Measurements from ENCODE around the gene HIC2.
"Not testable (repeated sequence)": the region's sequence is repeated elsewhere in the genome, so short reads cannot be mapped to it uniquely, and the experiment has no call there.

HIC2 gene

DNA sequence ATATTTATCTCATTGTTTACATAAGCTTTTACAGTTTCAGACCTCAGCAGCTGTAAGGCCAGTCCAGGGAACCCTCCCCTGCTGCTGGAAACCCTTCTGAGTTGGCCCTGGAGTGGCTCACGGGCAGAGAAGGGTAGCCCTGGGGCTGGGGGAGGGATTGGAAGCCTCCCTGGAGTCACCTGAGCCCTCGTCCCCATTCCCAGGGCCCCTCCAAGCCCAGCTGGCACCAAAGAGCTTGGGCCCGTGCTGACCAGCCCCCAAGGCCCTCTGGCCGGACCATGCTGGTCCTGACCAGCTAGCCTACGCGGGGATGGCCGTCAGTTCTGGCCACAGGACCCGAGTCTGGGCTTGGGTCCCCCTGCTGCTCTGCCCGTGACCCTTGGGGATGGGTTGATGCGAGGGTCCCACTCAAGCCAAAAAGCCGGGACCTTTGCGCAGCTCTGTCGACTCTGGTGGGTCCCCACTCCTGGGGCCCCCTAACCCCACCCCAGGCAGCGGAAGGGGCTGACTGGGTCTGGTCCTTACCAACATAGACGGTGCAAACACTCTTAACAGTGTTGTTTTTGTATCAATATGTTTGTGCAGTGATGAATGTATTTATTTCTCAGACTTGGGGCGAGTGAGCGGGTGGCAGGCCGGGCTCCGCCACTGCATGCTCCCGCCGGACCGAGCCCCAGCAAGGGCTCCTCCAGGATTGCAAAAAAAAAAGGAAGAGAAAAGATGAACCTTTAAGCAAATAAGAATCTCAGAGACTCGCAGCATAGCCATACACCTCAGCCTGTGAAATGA lies 32.6 kb downstream of the HIC2 start:
- in situ Hi-C loops (cut with MboI; ENCODE audit: low sequenced_read_pairs) = no loop called here

DNA sequence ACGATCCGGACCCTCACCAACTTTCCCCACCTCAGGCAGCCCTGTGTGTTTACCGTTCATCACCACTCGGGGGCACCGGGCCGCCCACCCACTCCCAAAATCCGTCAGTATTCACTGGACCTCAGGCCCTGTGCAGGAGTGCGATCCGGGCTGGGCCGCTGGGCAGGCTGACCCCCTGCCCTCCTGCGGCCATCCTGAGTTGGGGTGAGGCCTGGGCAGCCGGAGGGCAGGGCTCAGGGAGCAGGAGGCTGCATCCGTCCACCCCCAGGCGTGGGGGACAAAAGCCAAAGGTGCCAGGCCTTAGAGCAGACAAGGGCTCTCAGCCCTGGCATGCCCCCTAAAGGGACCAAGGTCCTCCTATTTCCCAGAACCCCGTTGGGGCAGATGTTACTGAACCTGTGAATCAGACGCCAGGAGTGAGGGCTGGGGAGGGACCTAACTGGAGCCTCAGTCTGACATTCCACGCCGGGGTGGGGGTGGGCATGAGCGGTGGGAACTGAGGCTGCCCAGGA lies 33.2 kb downstream of the HIC2 start:
- in situ Hi-C loops (cut with MboI; ENCODE audit: low sequenced_read_pairs) = no loop called here

DNA sequence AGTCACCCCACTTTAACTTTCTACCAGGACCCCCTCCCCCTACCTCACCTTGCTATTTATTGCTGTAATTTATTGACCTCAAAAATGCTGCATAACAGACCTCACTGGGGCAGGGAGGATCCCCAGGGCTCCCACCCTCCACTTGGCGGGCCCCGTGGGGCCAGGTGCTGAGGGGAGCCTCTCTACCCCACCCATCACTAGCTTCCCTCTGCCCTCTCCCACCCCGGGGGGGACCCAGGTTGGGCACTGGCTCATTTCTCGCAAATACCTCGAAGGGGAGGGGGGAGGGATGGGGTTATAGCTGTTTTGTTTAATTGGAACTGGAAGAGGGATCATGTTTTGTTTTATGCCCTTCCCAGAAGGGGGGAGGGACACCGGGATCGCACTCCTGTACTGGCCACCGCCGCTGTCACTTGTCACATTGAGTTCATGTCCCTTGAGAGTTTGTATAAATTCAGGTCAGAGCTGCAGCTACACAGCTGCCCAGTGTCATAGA lies 33.7 kb downstream of the HIC2 start:
- in situ Hi-C loops (cut with MboI; ENCODE audit: low sequenced_read_pairs) = no loop called here

DNA sequence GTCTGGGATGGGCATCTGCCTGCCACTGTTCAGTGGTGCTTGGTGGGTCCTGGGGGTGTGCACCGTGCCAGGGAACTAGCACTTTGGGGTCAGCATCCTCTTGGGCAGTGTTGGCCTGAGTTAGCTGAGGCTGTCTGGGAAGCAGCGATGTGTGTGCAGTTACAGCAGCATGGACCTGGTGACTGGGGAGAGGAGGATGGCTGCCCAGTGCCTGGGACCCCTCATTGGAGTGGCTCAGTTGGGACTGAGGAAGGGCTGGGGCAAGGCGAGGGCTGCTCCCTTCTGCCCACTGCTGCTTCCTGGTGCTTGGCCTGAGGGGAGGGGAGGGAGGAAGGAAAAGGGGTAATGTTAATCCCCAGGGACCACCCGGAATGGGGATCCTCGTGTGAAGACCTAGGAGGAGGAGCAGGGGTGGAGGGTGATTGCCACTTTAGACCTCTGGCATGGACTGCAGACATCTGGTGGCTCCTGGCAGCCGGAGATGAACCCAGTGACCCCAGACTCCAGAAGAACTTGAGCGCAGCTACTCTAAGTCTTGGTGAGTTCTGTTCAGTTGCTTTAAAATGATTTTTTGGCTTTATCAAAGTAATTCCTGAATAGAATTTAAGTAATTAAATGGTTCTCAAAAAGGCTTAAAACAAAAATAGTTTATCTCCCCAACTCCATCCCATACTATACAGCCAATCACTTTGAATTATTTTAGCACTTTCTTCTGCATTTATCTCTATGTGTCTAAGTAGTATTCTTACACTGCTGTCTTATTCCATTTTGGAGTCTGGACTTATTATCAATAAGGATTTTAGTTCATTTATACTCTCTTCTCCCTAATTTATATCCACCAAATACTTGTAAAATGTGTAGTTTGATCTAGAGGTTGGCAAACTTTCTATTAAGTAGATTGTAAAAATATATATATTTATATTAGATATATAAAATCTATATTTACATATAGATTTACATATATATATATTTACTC lies 34.7 kb downstream of the HIC2 start:
- in situ Hi-C loops (cut with MboI; ENCODE audit: low sequenced_read_pairs) = no loop called here

DNA sequence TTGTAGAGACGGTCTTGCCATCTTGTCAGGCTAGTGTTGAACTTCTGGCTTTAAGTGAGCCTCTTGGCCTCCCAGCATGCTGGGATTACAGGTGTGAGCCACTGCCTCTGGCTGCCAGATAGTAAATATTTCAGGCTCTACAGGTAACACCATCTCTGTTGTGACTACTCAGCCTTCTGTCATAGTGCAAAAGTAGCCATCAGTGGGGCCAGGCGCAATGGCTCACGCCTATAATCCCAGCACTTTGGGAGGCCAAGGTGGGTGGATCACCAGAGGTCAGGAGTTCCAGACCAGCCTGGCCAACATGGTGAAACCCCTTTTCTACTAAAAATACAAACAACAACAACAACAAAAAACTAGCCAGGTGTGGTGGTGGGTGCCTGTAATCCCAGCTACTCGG lies 35.5 kb downstream of the HIC2 start:
- in situ Hi-C loops (cut with MboI; ENCODE audit: low sequenced_read_pairs) = not testable (repeated sequence)

DNA sequence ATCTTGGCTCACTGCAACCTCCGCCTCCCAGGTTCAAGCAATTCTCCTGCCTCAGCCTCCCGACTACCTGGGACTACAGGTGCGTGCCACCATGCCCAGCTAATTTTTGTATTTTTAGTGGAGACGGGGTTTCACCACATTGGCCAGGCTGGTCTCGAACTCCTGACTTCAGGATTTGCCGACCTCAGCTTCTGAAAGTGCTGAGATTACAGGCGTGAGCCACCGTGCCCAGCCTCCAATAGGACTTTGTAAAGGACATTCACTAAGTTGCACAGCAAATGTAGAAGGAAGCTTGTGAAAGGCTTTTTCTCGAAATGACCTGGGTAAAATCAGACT lies 37.8 kb downstream of the HIC2 start:
- in situ Hi-C loops (cut with MboI; ENCODE audit: low sequenced_read_pairs) = not testable (repeated sequence)

DNA sequence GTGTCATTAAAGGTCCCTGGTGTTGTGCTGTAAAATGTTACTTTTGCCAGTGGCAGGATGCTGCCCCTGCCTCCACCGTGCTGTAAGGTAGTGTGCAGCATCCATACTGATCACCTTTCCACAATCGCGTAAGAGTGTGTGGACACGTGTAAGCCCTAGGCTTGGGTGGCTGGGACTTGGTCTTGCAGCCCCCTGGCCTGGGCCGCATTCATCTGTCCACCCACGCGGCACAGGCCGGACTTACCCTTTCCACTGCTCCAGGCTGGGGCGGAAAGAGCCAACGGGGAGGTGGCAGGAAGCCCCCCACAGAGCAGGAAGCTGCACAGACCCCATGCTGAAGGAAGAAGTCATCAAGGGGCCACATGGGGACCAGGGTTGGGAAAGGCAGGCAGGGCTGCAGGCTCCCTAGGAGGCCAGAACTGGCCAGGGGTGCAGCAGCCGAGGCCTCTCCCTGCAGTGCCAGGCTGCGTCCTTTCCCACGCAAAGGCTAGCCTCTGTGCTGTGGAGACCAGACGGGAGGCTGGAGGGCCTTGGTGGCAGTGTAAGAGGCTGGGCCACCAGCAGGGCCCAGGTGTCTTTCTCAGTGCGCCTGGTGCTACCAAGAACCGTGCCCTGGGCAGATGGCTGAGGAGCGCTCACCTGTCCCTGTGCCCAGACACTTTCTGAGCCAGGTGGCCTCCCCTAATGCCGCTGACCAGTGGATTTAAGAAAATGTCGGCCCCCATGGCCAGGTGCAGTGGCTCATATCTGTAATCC lies 38.3 kb downstream of the HIC2 start:
- in situ Hi-C loops (cut with MboI; ENCODE audit: low sequenced_read_pairs) = no loop called here

DNA sequence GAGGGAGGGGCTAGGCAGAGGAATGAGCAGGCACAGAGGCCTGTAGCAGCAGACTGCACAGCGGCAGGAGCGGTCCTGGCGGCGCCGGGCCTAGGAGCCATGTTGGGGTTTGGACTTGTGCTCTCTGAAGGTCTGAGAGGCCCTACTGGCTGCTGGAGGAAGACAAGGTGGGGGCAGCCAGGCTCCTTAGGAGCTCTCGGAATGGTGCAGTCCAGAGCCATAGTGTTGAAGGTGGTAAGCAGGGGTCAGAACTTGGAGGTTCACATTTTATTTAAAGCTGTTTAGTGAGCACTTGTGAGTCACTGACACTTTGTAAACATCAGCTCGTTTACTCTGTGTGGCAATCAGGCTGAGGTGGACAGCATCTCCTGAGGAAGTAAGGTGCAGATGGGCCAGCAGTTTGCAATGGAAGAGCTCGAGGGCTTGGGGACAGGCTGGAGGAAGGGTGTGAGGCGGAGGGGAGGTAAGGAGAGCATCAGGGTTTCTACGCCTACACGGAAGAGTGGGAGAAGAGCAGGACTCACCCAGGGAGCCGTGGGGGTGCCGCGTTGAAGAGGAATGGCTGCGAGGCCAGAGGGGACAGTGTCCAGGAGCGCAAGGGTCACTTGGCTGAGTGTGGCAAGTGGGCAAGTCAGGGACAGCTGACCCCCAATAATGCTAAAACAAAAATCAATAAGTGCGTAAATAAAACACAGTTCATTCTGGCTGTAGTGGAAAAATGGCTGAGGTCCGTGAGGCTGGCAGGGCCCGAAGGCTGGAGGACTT lies 40.0 kb downstream of the HIC2 start:
- in situ Hi-C loops (cut with MboI; ENCODE audit: low sequenced_read_pairs) = no loop called here

DNA sequence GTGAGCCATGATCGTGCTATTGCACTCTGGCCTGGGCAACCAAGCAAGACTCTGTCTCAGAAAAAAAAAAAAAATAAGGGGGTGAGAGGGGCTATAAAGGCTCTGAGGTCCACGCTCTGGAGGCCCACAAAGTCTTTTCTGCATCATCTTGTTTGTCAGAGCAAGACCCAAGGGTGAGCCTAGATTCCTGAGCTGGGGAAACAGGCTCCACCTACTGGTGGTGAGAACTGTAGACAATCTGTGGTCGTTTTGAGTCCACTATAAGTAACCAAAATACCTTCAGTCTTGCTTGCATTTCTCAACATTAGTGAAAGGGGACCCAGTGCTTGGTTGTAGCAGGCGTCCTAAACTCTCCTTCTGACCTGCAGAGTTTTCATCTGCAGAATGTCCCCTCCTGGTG lies 45.5 kb downstream of the HIC2 start:
- in situ Hi-C loops (cut with MboI; ENCODE audit: low sequenced_read_pairs) = not testable (repeated sequence)

DNA sequence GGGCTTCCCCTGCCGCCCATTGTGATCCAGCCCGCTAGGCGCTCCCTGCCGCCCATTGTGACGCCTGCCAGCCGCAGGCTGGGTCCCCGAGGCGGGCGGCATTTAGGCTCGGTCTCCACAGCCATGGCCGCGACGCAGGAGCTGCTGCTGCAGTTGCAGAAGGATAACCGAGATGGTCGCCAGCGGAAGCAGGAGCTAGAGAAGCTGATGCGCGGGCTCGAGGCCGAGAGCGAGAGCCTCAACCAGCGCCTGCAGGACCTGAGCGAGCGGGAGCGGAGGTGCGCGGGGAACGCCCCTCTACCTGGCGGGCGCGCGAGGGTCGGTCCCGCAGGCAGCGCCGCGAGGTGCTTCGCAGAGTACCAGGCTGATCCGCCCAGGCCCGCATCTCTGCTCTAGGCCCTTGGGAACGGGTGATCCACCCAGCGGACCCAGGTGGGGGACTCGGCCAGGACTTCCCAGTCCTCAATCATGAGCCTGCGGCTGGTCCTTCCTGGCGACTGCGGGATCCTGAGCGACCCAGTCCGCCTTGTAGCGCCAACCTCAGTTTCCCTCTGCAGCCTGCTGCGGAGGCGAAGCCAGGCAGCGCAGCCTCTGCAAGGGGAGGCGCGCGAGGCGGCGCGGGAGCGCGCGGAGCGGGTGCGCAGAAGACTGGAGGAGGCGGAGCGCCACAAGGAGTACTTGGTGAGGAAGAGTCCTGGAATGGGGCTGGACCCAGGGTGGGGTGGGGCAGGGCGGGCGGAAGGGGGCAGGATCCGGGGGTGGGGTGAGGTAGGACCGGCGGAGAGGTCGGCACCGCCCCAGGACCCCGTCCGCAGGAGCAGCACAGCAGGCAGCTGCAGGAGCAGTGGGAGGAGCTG lies 50.4 kb downstream of the HIC2 start, which contains the start of gene TMEM191C:
TSS of gene TMEM191C (plus strand) at position 51 of the 857 bp plus-strand sequence. CDS start at position 124, 73 bp downstream.
- in situ Hi-C loops (cut with MboI; ENCODE audit: low sequenced_read_pairs) = not testable (repeated sequence)

DNA sequence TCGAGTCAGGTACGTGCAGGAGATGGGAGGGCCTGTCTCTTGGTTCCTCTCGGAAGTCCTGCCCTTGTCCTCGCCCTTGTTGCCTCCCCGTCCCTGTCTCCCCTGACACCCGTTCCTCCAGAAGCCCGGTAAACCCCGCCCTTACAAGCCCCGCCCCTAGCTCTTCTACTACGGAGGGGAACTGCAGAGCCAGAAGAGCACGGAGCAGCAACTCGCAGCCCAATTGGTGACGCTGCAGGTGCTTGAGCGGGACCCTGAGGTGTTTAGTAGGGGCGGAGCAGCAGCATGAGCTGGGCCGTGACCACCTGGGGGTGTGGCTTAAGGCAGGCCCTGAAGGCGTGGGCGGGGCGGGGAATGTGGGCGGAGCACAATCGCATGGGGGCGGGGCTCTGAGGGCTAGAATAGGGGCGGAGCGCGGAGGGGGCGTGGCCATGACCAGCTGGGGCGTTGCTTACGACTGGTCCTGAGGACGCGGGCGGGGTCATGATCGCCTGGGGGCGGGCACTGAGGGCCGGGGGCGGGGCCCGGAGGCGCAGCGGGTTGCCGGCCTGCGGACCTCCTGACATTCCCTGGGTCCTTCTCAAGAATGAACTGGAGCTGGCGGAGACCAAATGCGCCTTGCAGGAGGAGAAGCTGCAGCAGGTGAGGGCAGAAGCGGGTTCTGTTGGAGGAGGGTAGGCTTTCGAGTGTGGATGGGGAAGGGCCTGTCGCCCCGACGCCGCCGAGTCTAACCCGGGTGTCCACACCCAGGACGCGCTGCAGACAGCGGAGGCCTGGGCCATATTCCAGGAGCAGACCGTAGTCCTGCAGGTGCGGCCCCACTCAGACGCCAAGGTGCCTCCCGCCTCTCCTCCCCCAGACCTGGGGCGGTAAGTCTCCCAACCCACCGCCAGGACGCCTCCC lies 51.3 kb downstream of the HIC2 start:
- in situ Hi-C loops (cut with MboI; ENCODE audit: low sequenced_read_pairs) = not testable (repeated sequence)

DNA sequence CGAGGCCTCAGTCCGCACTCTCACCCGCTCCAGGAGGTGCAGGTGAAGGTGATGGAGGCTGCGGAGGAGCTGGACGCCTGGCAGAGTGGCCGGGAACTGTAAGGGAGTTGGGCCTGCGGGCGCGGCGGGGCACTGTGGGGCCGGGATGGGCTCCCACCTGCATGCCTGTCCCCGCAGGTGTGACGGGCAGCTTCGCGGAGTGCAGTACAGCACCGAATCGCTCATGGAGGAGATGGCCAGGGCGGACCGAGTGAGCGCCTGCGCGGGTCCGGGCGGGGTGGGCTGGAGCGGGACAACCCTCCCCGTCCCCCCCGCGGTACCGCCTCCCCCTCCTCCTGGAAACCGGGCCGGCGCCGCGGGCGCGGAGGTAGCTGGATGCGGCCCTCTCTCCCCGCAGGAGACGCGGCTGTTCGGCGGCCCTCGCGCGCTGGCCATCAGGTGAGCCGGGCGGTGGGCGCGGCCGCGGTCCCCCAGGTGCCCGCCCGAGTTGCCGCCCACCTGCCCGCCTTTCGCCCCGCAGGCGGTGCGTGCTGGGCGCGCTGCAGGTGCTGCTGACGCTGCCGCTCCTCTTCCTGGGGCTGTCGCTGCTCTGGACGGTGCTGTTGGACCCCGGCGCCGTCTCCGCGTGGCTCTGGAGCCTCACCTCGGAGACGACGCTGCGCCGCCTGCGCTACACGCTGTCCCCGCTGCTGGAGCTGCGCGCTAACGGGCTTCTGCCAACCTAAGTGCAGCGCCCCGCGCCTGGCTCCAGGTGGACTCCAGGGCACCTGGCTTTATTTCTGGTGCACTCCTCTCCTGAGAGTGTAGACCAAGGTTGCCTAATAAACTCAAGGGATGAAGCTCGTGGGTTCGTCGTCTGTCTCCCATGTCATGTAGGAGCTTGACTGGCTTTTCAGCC lies 52.2 kb downstream of the HIC2 start:
- in situ Hi-C loops (cut with MboI; ENCODE audit: low sequenced_read_pairs) = not testable (repeated sequence)

DNA sequence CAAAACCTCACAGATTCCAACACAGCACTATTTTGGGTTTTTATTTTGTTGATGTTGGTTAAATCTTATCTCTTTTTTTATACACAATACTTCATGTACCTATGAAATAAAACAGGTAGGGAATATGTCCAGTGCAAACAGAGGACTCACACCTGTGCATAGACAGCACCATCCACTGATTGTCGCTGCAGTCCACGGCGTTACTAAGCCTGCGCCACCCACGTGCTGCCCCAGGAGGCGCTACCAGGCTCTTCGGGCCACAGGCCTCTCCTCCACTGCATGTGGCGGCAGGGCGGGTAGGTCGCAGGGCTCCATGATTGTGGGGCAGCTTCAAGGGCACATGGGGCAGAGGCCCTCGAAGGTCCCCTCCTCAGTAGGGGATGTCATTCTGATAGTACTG lies 55.8 kb downstream of the HIC2 start:
- in situ Hi-C loops (cut with MboI; ENCODE audit: low sequenced_read_pairs) = not testable (repeated sequence)

DNA sequence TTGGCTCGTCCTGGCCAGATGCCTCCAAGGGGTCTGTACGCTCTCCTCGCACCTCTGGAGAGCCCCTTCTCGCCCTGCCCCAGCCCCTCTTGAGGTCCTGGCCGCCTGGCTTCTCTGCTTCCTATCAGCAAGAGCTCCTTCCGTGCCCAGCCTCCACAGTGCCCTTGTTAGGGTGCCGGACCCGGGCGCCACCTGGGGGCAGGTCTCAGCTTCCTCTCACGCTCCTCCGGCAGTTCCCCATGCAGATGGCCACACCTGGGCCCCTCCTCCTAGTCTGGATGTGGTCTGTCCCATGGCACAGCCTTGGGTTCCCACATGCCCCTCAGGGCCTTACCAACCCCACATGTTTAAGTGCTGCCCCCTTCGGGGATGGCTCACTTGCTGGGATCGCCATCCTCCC lies 56.5 kb downstream of the HIC2 start:
- in situ Hi-C loops (cut with MboI; ENCODE audit: low sequenced_read_pairs) = not testable (repeated sequence)

DNA sequence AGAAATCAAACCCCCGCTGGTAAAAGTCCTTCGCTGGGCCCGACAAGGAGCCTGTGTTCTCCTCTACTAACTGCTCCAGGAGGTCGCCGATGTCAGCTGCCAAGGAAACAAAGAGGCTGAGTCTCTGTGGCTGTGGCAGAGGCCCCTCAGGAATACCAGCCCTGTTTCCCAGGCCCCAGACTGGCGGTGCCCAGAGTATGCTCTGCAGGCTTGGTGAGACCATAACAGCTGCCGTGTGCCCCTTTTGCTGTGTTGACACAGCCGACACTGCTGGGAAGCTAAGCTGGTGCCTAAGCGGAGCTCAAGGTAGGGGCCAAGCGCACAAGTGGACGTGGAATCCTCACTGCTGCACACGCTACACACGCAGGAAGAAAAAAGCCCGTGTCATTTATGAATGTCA lies 66.9 kb downstream of the HIC2 start:
- in situ Hi-C loops (cut with MboI; ENCODE audit: low sequenced_read_pairs) = not testable (repeated sequence)

DNA sequence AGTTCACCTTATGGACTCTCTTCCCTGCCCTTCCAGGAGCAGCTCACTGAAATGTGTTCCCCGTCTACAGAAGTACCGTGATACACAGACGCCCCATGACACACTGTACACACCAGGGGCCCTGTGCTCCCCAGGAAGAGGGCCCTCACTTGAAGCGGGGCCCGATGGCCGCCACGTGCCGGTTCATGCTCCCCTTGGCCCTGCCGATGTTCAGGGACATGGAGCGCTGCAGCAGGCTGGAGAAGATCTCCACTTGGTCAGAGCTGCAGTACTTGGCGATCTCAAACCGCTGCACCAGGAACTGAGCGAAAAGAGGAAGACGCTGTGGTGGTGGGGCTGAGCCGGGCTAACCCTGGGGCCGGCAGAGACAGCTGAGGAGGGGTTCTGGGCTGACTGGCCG lies 70.6 kb downstream of the HIC2 start:
- in situ Hi-C loops (cut with MboI; ENCODE audit: low sequenced_read_pairs) = not testable (repeated sequence)

DNA sequence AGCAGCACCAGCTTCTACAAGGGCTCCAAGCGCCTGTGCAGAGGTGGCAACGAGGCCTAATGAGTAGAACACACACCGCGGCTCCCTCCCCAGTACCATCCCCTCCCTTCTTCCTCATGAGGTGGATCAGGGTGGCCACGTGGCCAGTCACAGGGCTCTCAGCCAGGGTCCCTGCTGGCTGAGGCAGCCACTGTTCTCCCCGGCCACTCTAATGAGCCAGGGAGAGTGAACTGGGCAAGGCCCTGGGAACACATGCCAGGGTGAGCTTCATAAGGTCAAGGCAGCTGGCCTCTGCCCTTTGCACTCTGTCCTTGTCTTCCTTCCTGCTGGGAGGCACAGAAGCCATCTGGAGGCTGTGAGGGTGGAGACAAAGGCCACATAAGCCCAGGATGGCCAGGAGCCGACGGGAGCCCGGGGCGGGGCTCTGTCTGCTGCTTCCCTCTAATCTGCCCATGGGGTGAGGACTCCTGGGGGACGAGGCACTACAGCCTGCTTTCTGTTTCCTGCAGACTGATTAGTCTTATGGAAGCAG lies 72.0 kb downstream of the HIC2 start:
- in situ Hi-C loops (cut with MboI; ENCODE audit: low sequenced_read_pairs) = not testable (repeated sequence)
